GM19452 (cell line): ENCODE results near the gene OR10J4.
"Not testable (repeated sequence)": the region's sequence is repeated elsewhere in the genome, so short reads cannot be mapped to it uniquely, and the experiment has no call there.

Experiments
- ATAC-seq: cut with Tn5 transposase; IDR thresholded peaks from one replicate; pipeline ENCODE4 v1.9.1; 2021; ENCODE audit not compliant: unreplicated experiment

OR10J4 gene

GRCh38 chr1:159431904-159432303 lies at the start of gene OR10J4:
Gene OR10J4, plus strand, starts transcription at chr1:159432204.
- no peak for ATAC-seq

- no peak for ATAC-seq
Measured at GRCh38 chr1:159406821-159407220, 25.2 kb upstream of the OR10J4 start.

GRCh38 chr1:159408862-159409400 lies 23.1 kb upstream of the OR10J4 start:
- ATAC-seq = no peak

- ATAC-seq = no peak
Measured at GRCh38 chr1:159421821-159422220, 10.2 kb upstream of the OR10J4 start.

GRCh38 chr1:159428536-159428935 lies 3.5 kb upstream of the OR10J4 start:
- ATAC-seq = no peak

- ATAC-seq = no peak
Measured at GRCh38 chr1:159429074-159429861, 2.7 kb upstream of the OR10J4 start.

GRCh38 chr1:159430985-159431384 lies 1.0 kb upstream of the OR10J4 start:
- ATAC-seq = no peak

GRCh38 chr1:159436469-159436868 lies 4.5 kb downstream of the OR10J4 start:
- ATAC-seq = no peak

- no peak for ATAC-seq
Measured at GRCh38 chr1:159439422-159439821, 7.4 kb downstream of the OR10J4 start, which contains the start of gene OR10J1. Gene OR10J1, plus strand, starts transcription at chr1:159439722. Its CDS starts 70 bp downstream, at chr1:159439792.

- no peak for ATAC-seq
Measured at GRCh38 chr1:159441360-159441759, 9.4 kb downstream of the OR10J4 start.

GRCh38 chr1:159442428-159442827 lies 10.4 kb downstream of the OR10J4 start:
- no peak for ATAC-seq

- ATAC-seq = no peak
Measured at GRCh38 chr1:159443066-159443750, 11.2 kb downstream of the OR10J4 start.

- no peak for ATAC-seq
Measured at GRCh38 chr1:159444511-159444910, 12.5 kb downstream of the OR10J4 start.

GRCh38 chr1:159448181-159448580 lies 16.2 kb downstream of the OR10J4 start:
- no peak for ATAC-seq

- not testable (repeated sequence) for ATAC-seq
Measured at GRCh38 chr1:159449605-159450004, 17.6 kb downstream of the OR10J4 start.

- ATAC-seq = no peak
Measured at GRCh38 chr1:159459551-159459950, 27.5 kb downstream of the OR10J4 start.

GRCh38 chr1:159465191-159465603 lies 33.2 kb downstream of the OR10J4 start:
- no peak for ATAC-seq

GRCh38 chr1:159468321-159468720 lies 36.3 kb downstream of the OR10J4 start:
- no peak for ATAC-seq

GRCh38 chr1:159469921-159470533 lies 38.0 kb downstream of the OR10J4 start:
- no peak for ATAC-seq

- ATAC-seq = no peak
Measured at GRCh38 chr1:159473335-159473734, 41.3 kb downstream of the OR10J4 start.

GRCh38 chr1:159474926-159475325 lies 42.9 kb downstream of the OR10J4 start:
- ATAC-seq = no peak
